ENCODE measurements around the gene ENO3.
"Not testable (repeated sequence)": the region's sequence is repeated elsewhere in the genome, so short reads cannot be mapped to it uniquely, and the experiment has no call there.

The ENO3 gene

DNA sequence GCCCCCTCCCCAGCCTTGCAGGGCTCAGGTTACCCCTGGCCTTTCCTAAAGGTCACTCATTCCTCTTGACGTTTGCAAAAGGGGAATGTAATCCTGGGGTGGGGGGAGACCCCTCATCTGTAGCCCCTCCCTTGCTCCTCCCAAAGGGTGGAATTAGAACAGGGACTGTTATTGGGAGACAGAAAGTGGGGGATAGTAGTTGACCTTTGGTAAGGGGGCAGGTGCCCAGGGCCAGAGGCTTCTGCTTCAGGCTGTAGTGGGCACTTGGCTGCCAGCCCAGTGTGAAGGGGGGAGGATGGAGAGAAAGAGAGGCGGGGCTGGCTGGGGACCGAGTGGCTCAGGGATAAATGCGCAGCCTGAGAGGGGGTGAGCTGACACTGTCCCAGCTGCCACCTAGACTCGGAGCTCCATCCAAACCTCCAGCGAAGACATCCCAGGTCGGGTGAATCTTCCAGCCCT lies at the start of gene ENO3:
ENO3 (plus strand) TSS at position 374 of the 459 bp plus-strand sequence. CDS start 711 bp downstream, outside the sequence.
- FAIRE-seq = no peak
- no peak for DNase-seq (ENCODE audit: insufficient read length, low spot score)

DNA sequence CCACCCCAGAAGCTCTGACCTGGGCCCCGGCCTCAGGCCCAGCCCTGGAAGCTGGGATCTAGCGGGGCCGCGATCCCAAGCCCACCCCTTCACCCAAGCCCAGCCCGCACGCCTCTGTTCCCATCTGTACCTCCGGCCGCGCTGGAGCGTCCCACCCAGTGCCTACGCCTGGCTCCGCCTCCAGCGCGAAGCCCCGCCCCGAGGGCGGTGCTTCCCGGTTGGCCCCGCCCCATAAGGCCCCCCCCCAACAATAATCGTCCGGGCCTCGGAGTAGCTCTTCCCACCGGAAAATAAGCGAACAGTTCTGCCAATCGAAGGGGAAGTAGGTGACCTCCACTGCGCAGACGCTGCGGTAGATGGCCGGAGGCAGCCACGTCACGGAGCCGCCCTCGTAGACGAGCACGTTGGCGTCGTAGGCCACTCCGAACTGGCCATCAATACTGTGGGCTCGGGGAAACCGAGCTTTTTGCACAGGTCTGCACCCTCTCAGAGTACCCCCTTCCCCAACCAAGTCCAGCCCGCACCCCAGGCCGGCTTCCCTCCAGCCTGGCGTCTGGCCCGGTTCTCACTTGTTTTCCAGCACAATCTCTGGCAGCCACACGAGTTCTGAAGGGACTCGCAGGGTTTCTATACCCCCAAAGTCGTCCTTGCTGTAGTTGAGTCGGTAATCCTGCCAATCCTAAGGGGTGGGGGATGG lies 49.1 kb upstream of the ENO3 start:
- peak; percentile 31 for FAIRE-seq
- DNase-seq (ENCODE audit: insufficient read length, low spot score) = no peak

- DNase-seq (ENCODE audit: insufficient read length, low spot score) (no peak), FAIRE-seq (no peak)
Observed at GRCh38 chr17:4902540-4902939, 48.4 kb upstream of the ENO3 start.

DNA sequence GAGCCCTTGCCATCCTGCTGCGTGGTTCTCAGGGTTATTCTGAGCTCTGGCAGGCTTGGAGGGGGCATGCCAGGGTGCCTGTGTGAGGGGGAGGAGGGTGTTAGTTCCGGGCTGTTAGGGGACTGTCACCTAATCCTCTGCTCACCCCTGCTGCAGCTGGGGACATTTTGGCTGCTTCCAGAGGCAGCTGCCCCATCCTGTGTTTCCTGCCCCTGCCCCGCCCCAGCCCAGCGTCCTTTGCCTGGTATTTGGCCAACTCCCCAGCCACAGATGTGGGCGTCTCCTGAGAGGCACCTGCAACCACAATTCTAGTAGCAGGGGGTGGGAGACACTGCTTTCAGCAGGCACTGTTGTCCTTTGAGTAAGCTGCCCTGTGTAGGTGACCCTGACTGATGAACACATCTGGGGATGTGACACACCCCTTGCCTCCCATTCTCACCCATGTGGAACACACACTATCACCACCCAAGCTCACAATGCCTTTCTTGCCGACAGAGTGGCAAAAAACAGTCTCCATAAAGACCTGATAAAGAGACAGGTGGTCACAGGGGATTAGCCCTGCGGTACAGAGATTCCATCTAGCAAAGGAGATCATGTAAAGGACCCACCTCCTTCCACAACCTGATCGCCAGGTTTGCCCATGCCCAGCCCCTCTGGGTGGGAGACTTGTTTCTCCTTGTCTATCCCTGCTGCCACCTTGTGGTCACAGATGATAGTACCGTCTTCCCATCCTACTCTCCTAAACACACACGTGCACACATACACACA lies 47.7 kb upstream of the ENO3 start, which contains the start of gene CHRNE:
CHRNE (minus strand) TSS at position 48 of the 768 bp plus-strand sequence; CDS start at position 13, 35 bp downstream.
- DNase-seq (ENCODE audit: insufficient read length, low spot score) = peak; percentile 77
- peak; percentile 93 for FAIRE-seq

DNA sequence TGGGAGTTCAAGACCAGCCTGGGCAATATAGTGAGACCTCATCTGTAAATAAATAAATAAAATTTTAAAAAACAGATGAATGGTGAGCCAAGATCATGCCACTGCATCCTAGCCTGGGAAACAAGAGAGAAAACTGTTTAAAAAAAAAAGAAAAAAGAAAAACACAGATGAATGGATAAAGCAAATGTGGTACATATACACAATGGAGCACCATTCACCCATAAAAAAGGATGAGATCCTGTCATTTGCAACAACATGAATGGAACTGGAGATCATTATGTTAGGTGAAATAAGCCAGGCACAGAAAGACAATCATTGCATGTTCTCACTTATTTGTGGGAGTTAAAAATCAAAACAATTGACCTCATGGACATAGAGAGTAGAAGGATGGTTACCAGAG lies 44.3 kb upstream of the ENO3 start:
- not testable (repeated sequence) for FAIRE-seq; DNase-seq (ENCODE audit: insufficient read length, low spot score)

DNA sequence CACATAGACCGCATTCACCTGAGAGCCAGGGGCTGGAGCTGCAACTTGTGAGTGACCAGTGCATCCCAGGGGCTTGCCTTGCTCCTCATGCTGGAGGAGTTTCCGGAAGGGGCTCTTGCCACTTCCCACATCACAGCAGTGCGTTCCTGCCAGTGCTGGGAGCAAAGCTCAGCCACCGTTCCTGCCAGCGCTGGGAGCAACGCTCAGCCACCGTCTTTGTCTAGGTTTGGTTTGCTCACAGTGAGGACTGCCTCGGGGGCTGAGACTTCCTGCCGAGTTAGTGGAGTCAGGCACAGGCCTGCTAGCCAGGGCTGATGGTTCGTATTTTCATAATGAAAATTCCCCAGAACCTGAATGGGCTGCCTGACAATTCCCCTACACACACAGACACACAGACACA lies 42.6 kb upstream of the ENO3 start:
- DNase-seq (ENCODE audit: insufficient read length, low spot score) (no peak), FAIRE-seq (no peak)

DNA sequence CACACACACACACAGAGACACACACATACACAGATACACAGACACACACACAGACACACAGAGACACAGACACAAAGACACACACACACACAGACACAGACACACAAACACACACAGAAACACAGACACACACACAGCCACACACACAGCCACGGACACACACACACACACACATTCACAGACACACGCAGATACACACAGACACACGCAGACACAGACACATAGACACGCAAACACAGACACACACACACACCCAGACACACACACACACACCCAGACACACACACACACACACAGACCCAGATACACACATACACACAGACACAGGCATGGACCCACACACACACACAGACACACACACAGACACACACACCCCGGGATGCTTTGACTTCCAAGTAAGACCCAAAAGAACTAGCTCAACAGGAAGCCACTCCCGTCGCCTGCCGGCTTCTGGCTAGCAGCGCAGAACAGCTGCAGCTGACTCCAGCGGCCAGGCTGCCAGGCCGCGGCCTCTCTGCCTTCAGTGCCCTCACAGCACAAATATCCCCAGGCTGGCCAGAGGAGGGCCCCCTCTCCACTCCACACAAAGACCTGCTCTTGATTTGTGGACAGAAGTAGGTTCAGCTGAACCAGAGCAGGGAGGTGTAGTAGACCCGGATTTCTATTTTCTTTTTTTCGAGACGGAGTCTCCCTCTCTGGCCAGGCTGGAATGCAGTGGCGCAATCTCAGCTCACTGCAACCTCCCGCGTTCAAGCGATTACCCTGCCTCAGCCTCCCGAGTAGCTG lies 42.0 kb upstream of the ENO3 start:
- FAIRE-seq (peak; percentile 96), DNase-seq (ENCODE audit: insufficient read length, low spot score) (peak; percentile 93)

DNA sequence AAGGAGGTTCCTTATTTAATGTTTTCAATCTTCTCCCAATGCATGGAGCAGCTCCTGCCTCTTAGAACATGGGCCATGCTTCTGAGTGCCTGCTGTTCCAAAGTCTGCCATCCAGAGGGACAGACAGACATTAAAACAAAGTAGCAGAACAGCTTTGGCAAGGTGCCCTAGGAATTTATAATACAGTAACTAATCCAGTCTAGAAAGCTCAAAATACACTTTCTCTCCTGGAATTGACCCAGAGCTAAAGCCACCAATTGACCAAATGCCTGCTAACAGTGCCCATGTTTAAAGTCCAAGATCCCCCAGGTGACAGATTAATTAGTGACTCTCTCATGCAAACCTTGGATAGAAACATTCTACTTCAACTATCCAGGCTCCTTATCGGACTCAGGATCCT lies 36.9 kb upstream of the ENO3 start:
- DNase-seq (ENCODE audit: insufficient read length, low spot score) (no peak), FAIRE-seq (no peak)

DNA sequence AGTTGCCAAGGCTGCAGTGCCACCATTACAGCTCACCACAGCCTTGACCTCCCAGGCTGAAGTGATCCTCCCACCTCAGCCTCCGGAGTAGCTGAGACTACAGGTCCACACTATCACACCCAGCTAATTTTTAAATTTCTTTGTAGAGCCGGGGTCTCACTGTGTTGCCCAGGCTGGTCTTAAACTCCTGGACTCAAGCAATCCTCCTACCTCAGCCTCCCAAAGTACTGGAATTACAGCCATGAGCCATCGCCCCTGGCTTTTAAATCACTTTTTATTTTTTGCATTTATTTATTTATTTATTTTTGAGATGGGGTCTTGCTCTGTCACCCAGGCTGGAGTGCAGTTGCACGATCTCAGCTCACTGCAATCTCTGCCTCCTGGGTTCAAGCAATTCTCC lies 36.4 kb upstream of the ENO3 start:
- DNase-seq (ENCODE audit: insufficient read length, low spot score); FAIRE-seq: not testable (repeated sequence)

- DNase-seq (ENCODE audit: insufficient read length, low spot score) (no peak), FAIRE-seq (no peak)
Observed at GRCh38 chr17:4919511-4920047, 31.3 kb upstream of the ENO3 start.

- DNase-seq (ENCODE audit: insufficient read length, low spot score) (no peak), FAIRE-seq (peak; percentile 51)
Observed at GRCh38 chr17:4920351-4921048, 30.4 kb upstream of the ENO3 start.

DNA sequence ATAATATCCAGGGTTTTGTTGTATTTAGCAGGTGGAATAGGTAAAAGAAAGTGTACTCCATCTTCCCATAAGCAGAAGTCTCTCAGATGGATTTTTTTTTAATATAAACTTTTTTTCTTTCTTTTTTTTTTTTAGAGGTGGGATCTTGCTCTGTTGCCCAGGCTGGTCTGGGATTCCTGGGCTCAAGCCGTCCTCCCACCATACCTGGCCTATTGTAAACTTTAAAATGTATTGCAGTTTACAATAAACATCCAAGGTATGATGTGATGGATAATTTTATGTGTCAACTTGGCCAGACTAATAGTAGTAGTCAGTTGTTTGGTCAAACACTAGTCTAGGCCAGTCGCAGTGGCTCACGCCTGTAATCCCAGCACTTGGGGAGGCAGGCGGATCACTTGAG lies 29.6 kb upstream of the ENO3 start:
- FAIRE-seq (no peak), DNase-seq (ENCODE audit: insufficient read length, low spot score) (no peak)

- not testable (repeated sequence) for FAIRE-seq; DNase-seq (ENCODE audit: insufficient read length, low spot score)
Observed at GRCh38 chr17:4926577-4927335, 24.2 kb upstream of the ENO3 start.

DNA sequence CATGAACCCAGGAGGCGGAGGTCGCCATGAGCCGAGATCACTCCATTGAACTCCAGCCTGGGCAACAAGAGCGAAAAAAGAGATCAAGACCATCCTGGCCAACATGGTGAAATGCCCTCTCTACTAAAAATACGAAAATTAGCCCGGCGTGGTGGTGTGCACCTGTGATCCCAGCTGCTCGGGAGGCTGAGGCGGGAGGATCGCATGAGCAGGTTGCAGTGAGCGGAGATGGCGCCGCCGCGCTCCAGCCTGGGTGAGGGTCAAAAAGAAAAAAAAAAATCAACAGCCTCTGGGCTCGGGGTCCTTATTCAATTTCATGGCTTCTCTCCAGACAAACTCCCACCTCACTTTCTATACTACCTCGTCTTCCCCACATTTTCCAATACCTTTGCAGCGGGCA lies 22.0 kb upstream of the ENO3 start:
- DNase-seq (ENCODE audit: insufficient read length, low spot score) (no peak), FAIRE-seq (no peak)

- no peak for FAIRE-seq
- no peak for DNase-seq (ENCODE audit: insufficient read length, low spot score)
Observed at GRCh38 chr17:4931963-4932362, 19.0 kb upstream of the ENO3 start, which contains the start of gene GP1BA. TSS of gene GP1BA (plus strand) at chr17:4932277. CDS start at chr17:4932605, 328 bp downstream.

- FAIRE-seq = no peak
- DNase-seq (ENCODE audit: insufficient read length, low spot score) = no peak
Observed at GRCh38 chr17:4932756-4933155, 18.2 kb upstream of the ENO3 start.

DNA sequence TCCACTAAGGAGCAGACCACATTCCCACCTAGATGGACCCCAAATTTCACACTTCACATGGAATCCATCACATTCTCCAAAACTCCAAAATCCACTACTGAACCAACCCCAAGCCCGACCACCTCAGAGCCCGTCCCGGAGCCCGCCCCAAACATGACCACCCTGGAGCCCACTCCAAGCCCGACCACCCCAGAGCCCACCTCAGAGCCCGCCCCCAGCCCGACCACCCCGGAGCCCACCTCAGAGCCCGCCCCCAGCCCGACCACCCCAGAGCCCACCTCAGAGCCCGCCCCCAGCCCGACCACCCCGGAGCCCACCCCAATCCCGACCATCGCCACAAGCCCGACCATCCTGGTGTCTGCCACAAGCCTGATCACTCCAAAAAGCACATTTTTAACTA lies 17.3 kb upstream of the ENO3 start:
- FAIRE-seq (no peak), DNase-seq (ENCODE audit: insufficient read length, low spot score) (no peak)

GRCh38 chr17:4934173-4934979 lies 16.5 kb upstream of the ENO3 start:
- peak; percentile 56 for DNase-seq (ENCODE audit: insufficient read length, low spot score)

More at GRCh38 chr17:4934173-4934979, 16.5 kb upstream of the ENO3 start:
- peak; percentile 82 for FAIRE-seq
